Panc1 (cell line): ENCODE data around the gene TBC1D26. TPM values are rescaled to one million over a fixed set of nuclear protein-coding genes. Genes with fewer than 3 reads are reported as not detected.
"Not testable (repeated sequence)": the region's sequence is repeated elsewhere in the genome, so short reads cannot be mapped to it uniquely, and the experiment has no call there.

ENCODE experiments used
- ATAC-seq: fragments of 200-7000 bp; cut with Tn5 transposase; 2 replicates; pipeline ENCODE4 v1.9.1; 2020; ENCODE audit warnings: mild to moderate bottlenecking, moderate library complexity
- BruUV-seq: library from RNA; stranded (reverse); fragments of 400-500 nt; replicated peaks from 2 replicates; lab custom pipeline; 2021; lab: Mats Ljungman, UMichigan
- CTCF ChIA-PET: fragments of 300-600 bp; sonication (Branson Sonifier 250); formaldehyde crosslinking; loops from one replicate; lab custom pipeline; 2022; ENCODE audit warnings: antibody characterized with exemption; lab: Charles Lee
- POLR2A ChIA-PET: fragments of 300-600 bp; sonication (Branson Sonifier 250); formaldehyde crosslinking; loops from one replicate; lab custom pipeline; 2022; ENCODE audit warnings: antibody characterized with exemption; lab: Charles Lee
- DNase-seq: peaks from one replicate; pipeline ENCODE4 v3.0.0-alpha.2; 2010; ENCODE audit warnings: low read depth, low spot score
- H3K27ac ChIP-seq: 2 replicates; pipeline ENCODE4 v1.5.1; 2011; ENCODE audit warnings: mild to moderate bottlenecking, low read length, inconsistent platforms
- H3K27me3 ChIP-seq: fragments of 200-500 bp; sonication (Bioruptor generic); 2 replicates; pipeline ENCODE4 v1.6.0; 2014; ENCODE audit warnings: low read length, inconsistent platforms; ENCODE audit not compliant: control insufficient read depth, insufficient read depth
- H3K36me3 ChIP-seq: fragments of 200-500 bp; sonication (Bioruptor generic); 2 replicates; pipeline ENCODE4 v1.5.1; 2014; ENCODE audit warnings: inconsistent platforms, mild to moderate bottlenecking, low read length, moderate library complexity; ENCODE audit not compliant: control insufficient read depth, insufficient read depth
- H3K4me1 ChIP-seq: 2 replicates; pipeline ENCODE4 v1.5.1; 2011; ENCODE audit warnings: inconsistent platforms, mild to moderate bottlenecking, low read length, moderate library complexity; ENCODE audit not compliant: control insufficient read depth, insufficient read depth
- H3K4me3 ChIP-seq, 2 experiments: 2 replicates each; pipeline ENCODE4 v1.5.1; 2011 to 2012; ENCODE audit warnings: low read depth in 2 of 2, low read length in 2 of 2, mild to moderate bottlenecking in 2 of 2, inconsistent platforms in 1 of 2, moderate library complexity in 1 of 2
- H3K9me3 ChIP-seq: fragments of 200-500 bp; sonication (Bioruptor generic); 2 replicates; pipeline ENCODE4 v1.5.1; 2014; ENCODE audit warnings: low read depth, mild to moderate bottlenecking, inconsistent platforms, low read length, moderate library complexity; ENCODE audit not compliant: control insufficient read depth, insufficient read depth
- CTCF ChIP-seq: fragments of 450-650 bp; IDR thresholded peaks from 2 replicates; pipeline ENCODE4 v1.5.1; 2017; ENCODE audit warnings: mild to moderate bottlenecking
- POLR2AphosphoS5 ChIP-seq: IDR thresholded peaks from 2 replicates; pipeline ENCODE4 v1.6.1; 2012; ENCODE audit warnings: mild to moderate bottlenecking, low read depth, low read length, moderate library complexity
- SIN3A ChIP-seq: IDR thresholded peaks from 2 replicates; pipeline ENCODE4 v1.6.1; 2012; ENCODE audit warnings: low read depth, mild to moderate bottlenecking, low read length, moderate library complexity, borderline replicate concordance; ENCODE audit not compliant: insufficient read depth
- TCF7L2 ChIP-seq: IDR thresholded peaks from 2 replicates; pipeline ENCODE4 v1.6.1; 2011; ENCODE audit warnings: mild to moderate bottlenecking, low read depth, low read length, inconsistent platforms
- in situ Hi-C: cut with HindIII; loops from 2 replicates; pipeline ENCODE4 v1.10.0; 2016; ENCODE audit warnings: low sequenced_read_pairs, low pct_unique_long_range_greater_than_20kb
- intact Hi-C: fragments of 100-400 bp; cut with micrococcal nuclease; formaldehyde crosslinking; loops from one replicate; pipeline ENCODE4 v1.10.0; 2022; ENCODE audit not compliant: unreplicated experiment
- total RNA-seq: library from RNA; stranded (reverse); gene quantifications from one replicate; pipeline ENCODE4 v1.2.1, GENCODE V29; 2021; ENCODE audit not compliant: unreplicated experiment
- TF ChIP-seq, protein P1 (sequence below), 2 experiments: IDR thresholded peaks; 2 replicates each; pipeline ENCODE4 v1.6.1; 2011 to 2012; ENCODE audit warnings: low read depth in 2 of 2, control low read depth in 1 of 2, low read length in 1 of 2, mild to moderate bottlenecking in 1 of 2, moderate library complexity in 1 of 2; ENCODE audit not compliant: insufficient read depth in 1 of 2

The TBC1D26 gene
- total RNA-seq, 1 experiment from 2014 or later = 0.05 TPM

- in situ Hi-C loops = no loop called here
Observed at GRCh38 chr17:15783461-15783860, 51.4 kb downstream of the TBC1D26 start.

DNA sequence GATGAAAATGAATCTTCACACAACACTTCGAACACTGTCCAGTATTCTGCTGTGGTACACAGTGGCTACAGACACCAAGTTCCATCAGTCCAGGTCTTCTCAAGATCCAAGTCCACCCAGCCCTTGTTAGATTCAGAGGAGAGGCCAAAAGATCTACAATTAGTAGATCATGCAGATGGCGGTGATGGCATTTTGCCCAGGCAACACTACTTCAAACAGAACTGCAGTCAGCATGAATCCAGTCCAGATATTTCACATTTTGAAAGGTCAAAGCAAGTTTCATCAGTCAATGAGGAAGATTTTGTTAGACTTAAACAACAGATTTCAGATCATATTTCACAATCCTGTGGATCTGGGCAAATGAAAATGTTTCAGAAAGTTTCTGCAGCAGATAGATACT lies 52.3 kb downstream of the TBC1D26 start:
- intact Hi-C loops, ATAC-seq, H3K36me3 ChIP-seq, CTCF ChIA-PET, H3K27me3 ChIP-seq, BruUV-seq, H3K27ac ChIP-seq, POLR2A ChIA-PET, DNase-seq, H3K9me3 ChIP-seq, in situ Hi-C loops, H3K4me1 ChIP-seq, H3K4me3 ChIP-seq: not testable (repeated sequence)

More at GRCh38 chr17:15783461-15783860, 51.4 kb downstream of the TBC1D26 start:
- Histone ChIP-seq H3K36me3 (no peaks in the 10 kb centered on the region), H3K27me3 (peaks cover 4% of the 10 kb centered on the region; the same call in 1 of the 2 replicates), H3K4me1 (no peaks in the 10 kb centered on the region), H3K27ac (no peak overlapping the region), H3K9me3 (no peaks in the 10 kb centered on the region), H3K4me3 (no peak overlapping the region)
- no peak for ATAC-seq
- DNase-seq = no peak
- CTCF ChIA-PET = no interaction called here
- intact Hi-C loops = no loop called here
- TF ChIP-seq TCF7L2 = no peak
- TF ChIP-seq POLR2AphosphoS5 = no peak
- TF ChIP-seq, protein P1, sequence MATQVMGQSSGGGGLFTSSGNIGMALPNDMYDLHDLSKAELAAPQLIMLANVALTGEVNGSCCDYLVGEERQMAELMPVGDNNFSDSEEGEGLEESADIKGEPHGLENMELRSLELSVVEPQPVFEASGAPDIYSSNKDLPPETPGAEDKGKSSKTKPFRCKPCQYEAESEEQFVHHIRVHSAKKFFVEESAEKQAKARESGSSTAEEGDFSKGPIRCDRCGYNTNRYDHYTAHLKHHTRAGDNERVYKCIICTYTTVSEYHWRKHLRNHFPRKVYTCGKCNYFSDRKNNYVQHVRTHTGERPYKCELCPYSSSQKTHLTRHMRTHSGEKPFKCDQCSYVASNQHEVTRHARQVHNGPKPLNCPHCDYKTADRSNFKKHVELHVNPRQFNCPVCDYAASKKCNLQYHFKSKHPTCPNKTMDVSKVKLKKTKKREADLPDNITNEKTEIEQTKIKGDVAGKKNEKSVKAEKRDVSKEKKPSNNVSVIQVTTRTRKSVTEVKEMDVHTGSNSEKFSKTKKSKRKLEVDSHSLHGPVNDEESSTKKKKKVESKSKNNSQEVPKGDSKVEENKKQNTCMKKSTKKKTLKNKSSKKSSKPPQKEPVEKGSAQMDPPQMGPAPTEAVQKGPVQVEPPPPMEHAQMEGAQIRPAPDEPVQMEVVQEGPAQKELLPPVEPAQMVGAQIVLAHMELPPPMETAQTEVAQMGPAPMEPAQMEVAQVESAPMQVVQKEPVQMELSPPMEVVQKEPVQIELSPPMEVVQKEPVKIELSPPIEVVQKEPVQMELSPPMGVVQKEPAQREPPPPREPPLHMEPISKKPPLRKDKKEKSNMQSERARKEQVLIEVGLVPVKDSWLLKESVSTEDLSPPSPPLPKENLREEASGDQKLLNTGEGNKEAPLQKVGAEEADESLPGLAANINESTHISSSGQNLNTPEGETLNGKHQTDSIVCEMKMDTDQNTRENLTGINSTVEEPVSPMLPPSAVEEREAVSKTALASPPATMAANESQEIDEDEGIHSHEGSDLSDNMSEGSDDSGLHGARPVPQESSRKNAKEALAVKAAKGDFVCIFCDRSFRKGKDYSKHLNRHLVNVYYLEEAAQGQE (IDR thresholded peaks at IDR 0.05; ENCODE audit: insufficient read depth in 1 of 2, low read depth in 2 of 2, low read length in 1 of 2) = no peak
- no peak for TF ChIP-seq CTCF
- TF ChIP-seq SIN3A = no peak
- no TSS peak for BruUV-seq
- POLR2A ChIA-PET = no interaction called here

DNA sequence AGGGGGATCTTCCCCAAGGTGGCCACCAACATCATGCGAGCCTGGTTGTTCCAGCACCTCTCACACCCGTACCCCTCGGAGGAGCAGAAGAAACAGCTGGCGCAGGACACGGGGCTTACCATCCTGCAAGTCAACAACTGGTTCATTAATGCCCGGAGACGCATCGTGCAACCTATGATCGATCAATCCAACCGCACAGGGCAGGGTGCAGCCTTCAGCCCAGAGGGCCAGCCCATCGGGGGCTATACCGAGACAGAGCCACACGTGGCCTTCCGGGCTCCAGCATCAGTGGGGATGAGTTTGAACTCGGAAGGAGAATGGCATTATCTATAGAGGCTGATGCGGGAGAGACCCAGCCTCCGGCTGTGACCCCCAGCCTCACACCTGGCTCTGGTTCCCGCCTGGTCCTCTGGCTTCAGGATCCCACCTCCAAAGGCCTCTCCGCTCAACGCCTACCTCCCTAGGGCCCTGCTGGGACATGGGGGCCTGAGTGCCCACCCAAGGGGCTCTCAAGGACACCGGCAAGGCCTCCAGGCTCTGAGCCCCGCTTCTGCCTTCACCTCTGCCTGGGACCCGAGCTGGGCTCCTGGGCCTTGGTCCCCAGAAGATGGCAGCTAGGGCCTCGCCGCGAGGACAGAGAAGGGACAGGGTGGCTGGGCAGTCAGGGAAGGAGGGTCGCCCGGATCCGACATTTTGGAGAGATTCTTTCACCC lies 55.4 kb downstream of the TBC1D26 start:
- H3K9me3 ChIP-seq, CTCF ChIA-PET, H3K4me1 ChIP-seq, POLR2A ChIA-PET, H3K4me3 ChIP-seq, BruUV-seq, intact Hi-C loops, H3K27ac ChIP-seq, ATAC-seq, DNase-seq, H3K27me3 ChIP-seq, in situ Hi-C loops, H3K36me3 ChIP-seq: not testable (repeated sequence)

GRCh38 chr17:15788365-15788764 lies 56.3 kb downstream of the TBC1D26 start:
- H3K4me3 ChIP-seq, CTCF ChIA-PET, H3K27me3 ChIP-seq, POLR2A ChIA-PET, intact Hi-C loops, in situ Hi-C loops, DNase-seq, H3K36me3 ChIP-seq, H3K4me1 ChIP-seq, H3K9me3 ChIP-seq, H3K27ac ChIP-seq, ATAC-seq: not testable (repeated sequence)
- TSS peak; percentile 82 for BruUV-seq
